Adrenal gland (tissue), 5 donors: ENCODE measurements around the gene GRPEL1.

Experiments
- POLR2A ChIP-seq, 2 donors: fragments of 450-650 bp; IDR thresholded peaks; one replicate each; pipeline ENCODE4 v1.6.1; 2017; ENCODE audit warnings: antibody characterized with exemption in 2 of 2, mild to moderate bottlenecking in 2 of 2, moderate library complexity in 1 of 2
- TF ChIP-seq, protein P1 (sequence below), 6 experiments: fragments of 450-650 bp in 4 of 6; fragments of 200-600 bp in 2 of 6; sonication (generic) in 1 of 6; IDR thresholded peaks; 1 replicate in 5 of 6; 2 replicates in 1 of 6; pipeline versions ENCODE4 v1.5.1 to v1.8.0; 2016 to 2021; ENCODE audit warnings: antibody characterized with exemption in 6 of 6, mild to moderate bottlenecking in 2 of 6, moderate library complexity in 1 of 6
- donor health status: DM: no; HTN: no; CAD: no.

GRCh38 chr4:7023901-7024300 lies 44.0 kb downstream of the GRPEL1 start:
- TF ChIP-seq, protein P1, sequence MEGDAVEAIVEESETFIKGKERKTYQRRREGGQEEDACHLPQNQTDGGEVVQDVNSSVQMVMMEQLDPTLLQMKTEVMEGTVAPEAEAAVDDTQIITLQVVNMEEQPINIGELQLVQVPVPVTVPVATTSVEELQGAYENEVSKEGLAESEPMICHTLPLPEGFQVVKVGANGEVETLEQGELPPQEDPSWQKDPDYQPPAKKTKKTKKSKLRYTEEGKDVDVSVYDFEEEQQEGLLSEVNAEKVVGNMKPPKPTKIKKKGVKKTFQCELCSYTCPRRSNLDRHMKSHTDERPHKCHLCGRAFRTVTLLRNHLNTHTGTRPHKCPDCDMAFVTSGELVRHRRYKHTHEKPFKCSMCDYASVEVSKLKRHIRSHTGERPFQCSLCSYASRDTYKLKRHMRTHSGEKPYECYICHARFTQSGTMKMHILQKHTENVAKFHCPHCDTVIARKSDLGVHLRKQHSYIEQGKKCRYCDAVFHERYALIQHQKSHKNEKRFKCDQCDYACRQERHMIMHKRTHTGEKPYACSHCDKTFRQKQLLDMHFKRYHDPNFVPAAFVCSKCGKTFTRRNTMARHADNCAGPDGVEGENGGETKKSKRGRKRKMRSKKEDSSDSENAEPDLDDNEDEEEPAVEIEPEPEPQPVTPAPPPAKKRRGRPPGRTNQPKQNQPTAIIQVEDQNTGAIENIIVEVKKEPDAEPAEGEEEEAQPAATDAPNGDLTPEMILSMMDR (IDR thresholded peaks at IDR 0.05), result no peak
- no peak for TF ChIP-seq POLR2A (IDR thresholded peaks at IDR 0.05)
